GM19372 (cell line): ENCODE data around the gene CHMP5.
A peak's percentile ranks its signal among the peaks of the same experiment; 100 is the strongest.

Source experiments
- ATAC-seq: cut with Tn5 transposase; IDR thresholded peaks from one replicate; pipeline ENCODE4 v1.9.1; 2021; ENCODE audit warnings: mild to moderate bottlenecking, low read depth, moderate library complexity; ENCODE audit not compliant: unreplicated experiment

CHMP5 gene

GRCh38 chr9:33264473-33265177 is at the start of gene CHMP5, which contains the start of gene BAG1:
Gene CHMP5, plus strand, starts transcription at chr9:33265049. Its CDS starts 30 bp downstream, at chr9:33265079.
Gene BAG1, minus strand, starts transcription at chr9:33264708.
- peak; percentile 78 for ATAC-seq

- no peak for ATAC-seq
Observed at GRCh38 chr9:33220681-33221567, 43.9 kb upstream of the CHMP5 start.

DNA sequence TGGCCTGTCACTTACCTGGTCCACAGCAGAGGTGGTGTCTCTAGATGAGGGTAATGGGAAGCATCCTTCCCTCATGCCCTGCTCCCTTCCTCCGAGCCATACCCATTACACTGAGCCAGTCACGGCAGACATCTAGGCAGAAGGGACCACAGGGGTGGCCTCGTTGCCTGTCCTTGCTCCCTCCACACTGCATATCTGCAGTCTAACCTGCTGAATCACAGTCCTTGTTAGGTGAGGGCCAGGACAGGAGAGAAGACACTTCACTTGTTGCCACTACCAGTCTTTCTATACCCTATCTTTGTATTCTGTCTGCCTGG is 43.3 kb upstream of the CHMP5 start:
- ATAC-seq = no peak

DNA sequence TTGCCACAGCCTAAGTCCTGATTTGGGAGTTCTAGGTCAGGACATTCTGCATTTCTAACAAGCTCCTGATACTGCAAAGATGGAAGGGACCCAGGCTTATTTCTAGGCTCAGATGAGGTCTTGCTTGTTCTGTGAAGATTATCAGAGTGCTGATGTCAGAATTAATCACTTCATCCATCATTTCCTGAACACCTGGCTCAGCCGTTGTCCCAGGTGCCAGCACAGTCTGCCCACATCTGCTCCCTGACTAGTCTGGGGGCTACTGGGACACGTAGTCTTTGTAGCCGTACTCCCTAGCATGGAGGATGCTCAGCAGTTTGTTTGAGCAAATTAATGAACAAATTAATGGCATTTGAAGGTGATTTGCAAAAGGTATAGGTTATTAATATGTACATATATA is 42.8 kb upstream of the CHMP5 start:
- no peak for ATAC-seq

GRCh38 chr9:33223696-33224095 is 41.2 kb upstream of the CHMP5 start:
- ATAC-seq = no peak

- no peak for ATAC-seq
Observed at GRCh38 chr9:33225319-33226147, 39.3 kb upstream of the CHMP5 start.

DNA sequence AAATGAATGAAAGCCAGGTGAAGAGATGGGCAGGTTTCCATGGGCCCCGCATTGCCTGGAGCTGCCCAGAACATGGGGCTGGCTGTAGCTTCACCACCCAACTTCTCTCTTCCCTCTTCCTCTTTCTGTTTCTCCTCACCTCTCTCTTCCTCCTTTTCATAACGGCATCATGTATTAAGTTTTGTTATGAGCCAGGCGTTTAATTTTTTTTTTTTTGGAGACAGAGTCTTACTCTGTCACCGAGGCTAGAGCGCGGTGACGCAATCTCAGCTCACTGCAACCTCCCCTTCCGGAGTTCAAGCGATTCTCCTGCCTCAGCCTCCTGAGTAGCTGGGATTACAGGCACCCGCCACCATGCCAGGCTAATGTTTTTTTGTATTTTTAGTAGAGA is 37.8 kb upstream of the CHMP5 start:
- ATAC-seq = no peak

GRCh38 chr9:33227741-33228140 is 37.1 kb upstream of the CHMP5 start:
- no peak for ATAC-seq

- no peak for ATAC-seq
Observed at GRCh38 chr9:33228606-33229005, 36.2 kb upstream of the CHMP5 start.

- no peak for ATAC-seq
Observed at GRCh38 chr9:33229359-33230114, 35.3 kb upstream of the CHMP5 start.

GRCh38 chr9:33230756-33231622 is 33.9 kb upstream of the CHMP5 start:
- ATAC-seq = no peak

DNA sequence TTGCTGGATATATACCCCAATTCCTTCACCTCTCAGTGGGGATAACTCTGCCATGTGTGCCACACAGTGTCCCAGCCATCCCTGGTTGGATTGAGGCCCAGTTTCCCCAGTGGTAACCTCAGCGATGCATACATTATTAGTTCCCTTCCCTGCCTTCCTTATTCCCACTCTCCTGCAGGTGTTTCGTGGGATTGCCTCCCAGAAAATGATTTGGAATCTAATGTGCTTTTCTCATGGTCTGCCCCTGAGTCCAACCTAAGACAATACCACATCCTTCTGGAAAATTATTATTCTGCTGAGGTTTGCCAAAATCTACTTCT is 33.3 kb upstream of the CHMP5 start:
- no peak for ATAC-seq

GRCh38 chr9:33232815-33233214 is 32.0 kb upstream of the CHMP5 start:
- ATAC-seq = no peak

DNA sequence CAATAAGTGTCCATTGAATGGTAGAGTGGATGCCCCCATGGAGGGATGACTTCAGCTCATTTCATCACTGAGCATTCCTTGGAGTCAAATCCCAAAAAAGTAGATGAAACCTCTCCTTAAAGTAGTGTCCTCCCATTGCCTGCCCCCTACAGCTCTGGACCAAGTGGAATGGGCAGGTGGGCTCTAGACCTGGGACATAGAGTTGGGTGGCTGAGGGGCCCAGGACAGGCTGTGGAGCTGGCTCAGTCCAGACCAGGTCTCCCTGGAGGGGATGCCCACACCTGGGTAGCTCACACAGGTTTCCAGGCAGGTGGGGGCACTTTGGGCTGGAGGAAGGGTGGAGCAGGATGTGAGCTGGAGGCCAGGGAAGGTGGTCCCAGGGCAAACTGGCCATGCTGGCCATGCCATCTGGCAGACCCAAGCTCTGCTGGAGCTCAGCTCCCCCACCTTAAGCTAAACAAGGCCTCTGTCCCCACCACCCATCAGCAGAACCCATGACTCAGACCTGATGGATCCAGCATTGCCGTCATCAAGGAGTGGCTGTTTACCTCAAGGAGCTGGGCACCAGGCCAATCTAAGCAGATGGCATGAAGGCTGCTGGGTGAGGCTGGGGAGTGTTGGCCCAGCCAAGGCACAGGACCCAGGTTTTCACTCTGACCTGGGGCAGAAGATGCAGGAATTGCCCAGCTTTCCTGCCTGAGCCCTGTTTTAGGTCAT is 31.1 kb upstream of the CHMP5 start:
- no peak for ATAC-seq

DNA sequence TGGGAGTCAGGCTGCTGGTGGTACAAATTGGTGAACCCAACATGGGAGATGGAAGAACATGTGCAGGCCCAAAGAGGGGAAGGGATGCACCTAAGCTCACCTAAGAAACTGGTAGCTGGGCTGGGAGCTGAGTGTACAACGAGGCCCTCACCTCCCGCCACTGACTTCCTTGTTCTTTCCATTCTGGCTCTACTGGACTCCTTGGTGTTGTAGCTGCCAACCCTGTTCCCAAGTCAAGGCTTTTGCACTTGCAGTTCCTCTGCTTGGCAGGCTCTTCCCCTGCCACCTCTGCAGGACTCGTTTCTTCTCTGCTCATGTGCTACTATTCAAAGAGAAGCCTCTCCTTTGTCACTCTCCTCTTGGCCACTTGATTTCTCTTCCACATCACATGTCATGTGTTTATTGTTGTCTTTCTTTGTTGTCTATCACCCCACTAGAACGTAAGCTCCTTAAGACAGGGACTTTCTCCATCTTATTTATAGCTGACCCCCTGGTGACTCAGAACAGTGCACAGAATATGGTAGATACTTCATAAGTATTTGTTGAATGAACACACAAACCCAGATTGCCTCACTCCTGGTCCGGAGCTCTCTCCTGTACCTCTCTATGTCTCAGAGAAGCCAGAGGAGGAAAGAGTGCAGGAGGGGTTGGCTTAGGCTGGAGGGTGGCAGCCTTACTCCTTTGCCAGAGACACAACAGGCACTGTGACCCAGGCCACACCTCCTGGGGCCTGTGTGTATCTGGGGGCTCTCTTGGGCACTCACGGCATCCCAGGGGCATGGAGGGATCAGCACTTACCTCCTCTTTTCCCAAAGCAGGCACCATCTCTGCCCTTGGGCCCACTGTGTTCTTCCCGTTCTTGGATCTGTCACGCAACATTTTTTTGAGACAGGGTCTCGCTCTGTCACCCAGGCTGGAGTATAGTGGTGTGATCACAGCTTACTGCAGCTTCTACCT is 30.1 kb upstream of the CHMP5 start:
- no peak for ATAC-seq

DNA sequence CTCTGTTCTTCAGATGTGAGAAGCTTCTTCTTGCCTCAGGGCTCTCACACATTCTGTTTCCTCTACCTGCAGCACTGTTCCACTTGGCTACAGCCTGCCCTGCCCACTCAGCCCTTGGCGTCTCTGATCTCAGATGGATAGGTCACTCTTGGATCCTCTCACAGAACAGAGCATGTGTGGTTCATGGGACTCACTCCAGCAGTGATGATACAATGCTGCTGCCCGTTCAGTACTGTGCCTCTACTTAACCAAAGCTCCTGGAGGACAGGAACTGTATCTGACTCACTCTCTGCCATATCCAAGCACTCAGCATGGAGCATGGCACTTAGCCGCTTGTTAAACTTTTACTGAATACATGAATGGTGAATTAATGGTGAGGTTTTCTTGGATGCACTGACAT is 28.3 kb upstream of the CHMP5 start:
- no peak for ATAC-seq

DNA sequence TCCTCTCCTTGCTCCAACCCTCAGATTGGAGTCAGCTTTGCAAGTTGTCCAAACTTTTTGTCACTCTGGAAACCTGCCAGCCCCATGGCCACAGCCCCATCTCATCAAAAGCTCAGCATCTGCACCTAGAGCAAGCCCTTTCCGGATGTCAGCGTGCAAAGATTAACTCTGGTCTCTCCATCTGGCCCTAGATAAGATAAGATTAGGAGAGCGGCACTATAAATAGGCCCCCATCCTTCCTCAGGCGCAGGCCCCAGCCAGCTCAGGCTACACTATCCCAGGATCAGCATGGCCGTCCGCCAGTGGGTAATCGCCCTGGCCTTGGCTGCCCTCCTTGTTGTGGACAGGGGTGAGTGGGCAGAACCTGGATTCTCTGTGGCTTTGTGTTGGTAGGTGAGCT is 24.9 kb upstream of the CHMP5 start, which contains the start of gene SPINK4:
TSS of gene SPINK4 (plus strand) at position 247 of the 400 bp plus-strand sequence. CDS start at position 289, 42 bp downstream.
- ATAC-seq = no peak

DNA sequence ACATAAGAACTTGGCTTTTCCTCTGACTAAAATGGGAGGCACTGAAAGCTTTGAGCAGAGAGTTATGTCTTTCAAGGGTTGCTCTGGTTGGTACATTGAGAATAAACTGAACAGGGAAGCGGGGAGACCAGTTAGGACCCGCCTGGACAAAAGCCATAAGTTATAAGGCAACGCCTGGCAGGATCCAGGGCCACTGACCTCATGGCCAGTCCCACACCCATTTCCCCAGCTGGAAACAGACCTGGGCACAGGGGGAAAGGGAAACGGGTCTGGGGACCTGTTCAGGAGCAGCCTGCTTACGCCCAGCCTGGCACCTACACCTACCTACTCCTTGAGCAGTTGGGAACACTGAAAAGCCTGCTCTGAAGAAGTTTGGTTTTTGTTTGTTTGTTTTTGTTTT is 23.6 kb upstream of the CHMP5 start:
- no peak for ATAC-seq
